ENCODE data around the gene SELPLG.
"Not testable (repeated sequence)": the region's sequence is repeated elsewhere in the genome, so short reads cannot be mapped to it uniquely, and the experiment has no call there.

The SELPLG gene

GRCh38 chr12:108667349-108667748 is 33.7 kb upstream of the SELPLG start:
- Mint-ChIP-seq H3K4me1 (peaks cover 7% of the 10 kb centered on the region), H3K27me3 (no peaks in the 10 kb centered on the region), H3K27ac (ENCODE audit: low read depth) (no peak overlapping the region), H3K36me3 (ENCODE audit: insufficient read depth) (peaks cover 1% of the 10 kb centered on the region), H3K4me3 (no peak overlapping the region), H3K9me3 (no peaks in the 10 kb centered on the region)
- DNase-seq (ENCODE audit: low spot score in 2 of 2) (no peak), ATAC-seq (replicated peaks; ENCODE audit: extremely low read depth, poor library complexity, severe bottlenecking) (no peak)

- Mint-ChIP-seq H3K36me3 (ENCODE audit: insufficient read depth) (peaks cover 1% of the 10 kb centered on the region), H3K4me3 (no peak overlapping the region), H3K4me1 (peaks cover 7% of the 10 kb centered on the region), H3K27ac (ENCODE audit: low read depth) (no peak overlapping the region), H3K27me3 (no peaks in the 10 kb centered on the region), H3K9me3 (no peaks in the 10 kb centered on the region)
- ATAC-seq (replicated peaks; ENCODE audit: extremely low read depth, poor library complexity, severe bottlenecking) (no peak), DNase-seq (ENCODE audit: low spot score in 2 of 2) (no peak)
These were observed 32.7 kb upstream of the SELPLG start for GRCh38 chr12:108666401-108666881.

- H3K36me3 Mint-ChIP-seq (ENCODE audit: insufficient read depth), result peaks cover 1% of the 10 kb centered on the region
- peaks cover 7% of the 10 kb centered on the region for H3K4me1 Mint-ChIP-seq
- no peak for ATAC-seq (replicated peaks; ENCODE audit: extremely low read depth, poor library complexity, severe bottlenecking)
- H3K27ac Mint-ChIP-seq (ENCODE audit: low read depth), result no peak overlapping the region
- H3K27me3 Mint-ChIP-seq, result no peaks in the 10 kb centered on the region
- H3K4me3 Mint-ChIP-seq, result no peak overlapping the region
- no peak for DNase-seq (ENCODE audit: low spot score in 2 of 2)
- H3K9me3 Mint-ChIP-seq, result no peaks in the 10 kb centered on the region
These were observed 32.0 kb upstream of the SELPLG start for GRCh38 chr12:108665608-108666202.

GRCh38 chr12:108664338-108665258 is 30.9 kb upstream of the SELPLG start:
- ATAC-seq (replicated peaks; ENCODE audit: extremely low read depth, poor library complexity, severe bottlenecking) (peak; percentile 96), DNase-seq (ENCODE audit: low spot score in 2 of 2) (peak; percentile 70 to 79)
- Mint-ChIP-seq H3K36me3 (ENCODE audit: insufficient read depth) (peaks cover 1% of the 10 kb centered on the region), H3K27ac (ENCODE audit: low read depth) (peak overlapping the region; percentile 78), H3K4me1 (peaks cover 7% of the 10 kb centered on the region), H3K9me3 (no peaks in the 10 kb centered on the region), H3K27me3 (no peaks in the 10 kb centered on the region), H3K4me3 (no peak overlapping the region)

- peaks cover 7% of the 10 kb centered on the region for H3K4me1 Mint-ChIP-seq
- H3K27ac Mint-ChIP-seq (ENCODE audit: low read depth), result no peak overlapping the region
- no peak overlapping the region for H3K4me3 Mint-ChIP-seq
- DNase-seq (ENCODE audit: low spot score in 2 of 2), result no peak
- peaks cover 1% of the 10 kb centered on the region for H3K36me3 Mint-ChIP-seq (ENCODE audit: insufficient read depth)
- no peaks in the 10 kb centered on the region for H3K9me3 Mint-ChIP-seq
- H3K27me3 Mint-ChIP-seq, result no peaks in the 10 kb centered on the region
- ATAC-seq (replicated peaks; ENCODE audit: extremely low read depth, poor library complexity, severe bottlenecking), result no peak
These were observed 29.8 kb upstream of the SELPLG start for GRCh38 chr12:108663324-108664015.

- H3K27me3 Mint-ChIP-seq; H3K4me3 Mint-ChIP-seq; H3K9me3 Mint-ChIP-seq; ATAC-seq (replicated peaks; ENCODE audit: extremely low read depth, poor library complexity, severe bottlenecking); H3K4me1 Mint-ChIP-seq; H3K27ac Mint-ChIP-seq (ENCODE audit: low read depth); DNase-seq (ENCODE audit: low spot score in 2 of 2); H3K36me3 Mint-ChIP-seq (ENCODE audit: insufficient read depth): not testable (repeated sequence)
These were observed 24.4 kb upstream of the SELPLG start for GRCh38 chr12:108658115-108658514.

- Mint-ChIP-seq H3K9me3 (no peaks in the 10 kb centered on the region), H3K36me3 (ENCODE audit: insufficient read depth) (no peaks in the 10 kb centered on the region), H3K27ac (ENCODE audit: low read depth) (no peak overlapping the region), H3K27me3 (no peaks in the 10 kb centered on the region), H3K4me3 (no peak overlapping the region), H3K4me1 (no peaks in the 10 kb centered on the region)
- no peak for ATAC-seq (replicated peaks; ENCODE audit: extremely low read depth, poor library complexity, severe bottlenecking)
- DNase-seq (ENCODE audit: low spot score in 2 of 2), result no peak
These were observed 23.5 kb upstream of the SELPLG start for GRCh38 chr12:108657130-108657745.

GRCh38 chr12:108656247-108656646 is 22.6 kb upstream of the SELPLG start:
- not testable (repeated sequence) for H3K4me1 Mint-ChIP-seq; H3K27me3 Mint-ChIP-seq; ATAC-seq (replicated peaks; ENCODE audit: extremely low read depth, poor library complexity, severe bottlenecking); H3K4me3 Mint-ChIP-seq; DNase-seq (ENCODE audit: low spot score in 2 of 2); H3K36me3 Mint-ChIP-seq (ENCODE audit: insufficient read depth); H3K27ac Mint-ChIP-seq (ENCODE audit: low read depth); H3K9me3 Mint-ChIP-seq

GRCh38 chr12:108655812-108656175 is 22.1 kb upstream of the SELPLG start:
- H3K9me3 Mint-ChIP-seq; H3K4me1 Mint-ChIP-seq; H3K36me3 Mint-ChIP-seq (ENCODE audit: insufficient read depth); H3K27me3 Mint-ChIP-seq; H3K4me3 Mint-ChIP-seq; ATAC-seq (replicated peaks; ENCODE audit: extremely low read depth, poor library complexity, severe bottlenecking); DNase-seq (ENCODE audit: low spot score in 2 of 2); H3K27ac Mint-ChIP-seq (ENCODE audit: low read depth): not testable (repeated sequence)

- not testable (repeated sequence) for H3K4me1 Mint-ChIP-seq; H3K36me3 Mint-ChIP-seq (ENCODE audit: insufficient read depth); H3K4me3 Mint-ChIP-seq; H3K27me3 Mint-ChIP-seq; H3K9me3 Mint-ChIP-seq; ATAC-seq (replicated peaks; ENCODE audit: extremely low read depth, poor library complexity, severe bottlenecking); H3K27ac Mint-ChIP-seq (ENCODE audit: low read depth); DNase-seq (ENCODE audit: low spot score in 2 of 2)
These were observed 20.9 kb upstream of the SELPLG start for GRCh38 chr12:108654622-108655021.

- Mint-ChIP-seq H3K9me3 (no peaks in the 10 kb centered on the region), H3K27me3 (no peaks in the 10 kb centered on the region), H3K4me3 (no peak overlapping the region), H3K27ac (ENCODE audit: low read depth) (no peak overlapping the region), H3K36me3 (ENCODE audit: insufficient read depth) (peaks cover 7% of the 10 kb centered on the region), H3K4me1 (no peaks in the 10 kb centered on the region)
- DNase-seq (ENCODE audit: low spot score in 2 of 2) (no peak), ATAC-seq (replicated peaks; ENCODE audit: extremely low read depth, poor library complexity, severe bottlenecking) (no peak)
These were observed 20.2 kb upstream of the SELPLG start for GRCh38 chr12:108653922-108654321.

GRCh38 chr12:108653082-108653516 is 19.4 kb upstream of the SELPLG start:
- Mint-ChIP-seq H3K27me3 (no peaks in the 10 kb centered on the region), H3K36me3 (ENCODE audit: insufficient read depth) (peaks cover 7% of the 10 kb centered on the region), H3K4me1 (no peaks in the 10 kb centered on the region), H3K27ac (ENCODE audit: low read depth) (no peak overlapping the region), H3K4me3 (no peak overlapping the region), H3K9me3 (no peaks in the 10 kb centered on the region)
- DNase-seq (ENCODE audit: low spot score in 2 of 2) (no peak), ATAC-seq (replicated peaks; ENCODE audit: extremely low read depth, poor library complexity, severe bottlenecking) (no peak)

Data from central memory CD8-positive, alpha-beta T cell (primary cell).